Ascending aorta (tissue), 2 donors: ENCODE data around the gene CCNO. TPM values are rescaled to one million over a fixed set of nuclear protein-coding genes. Genes with fewer than 3 reads are reported as not detected.

ENCODE experiments used
- DNase-seq, 2 donors: peaks; one replicate each; pipeline ENCODE4 v3.0.0-alpha.2; 2019; ENCODE audit warnings: low spot score in 2 of 2
- H3K27ac ChIP-seq, 2 donors: fragments of 200-600 bp; sonication (generic); one replicate each; pipeline ENCODE4 v1.5.1; 2016 to 2017; ENCODE audit warnings: mild to moderate bottlenecking in 1 of 2
- H3K27me3 ChIP-seq: fragments of 200-600 bp; sonication (generic); one replicate; pipeline ENCODE4 v1.5.1; 2017
- H3K36me3 ChIP-seq, 2 donors: fragments of 200-600 bp; sonication (generic); one replicate each; pipeline ENCODE4 v1.5.1; 2016
- H3K4me1 ChIP-seq, 2 donors: fragments of 200-600 bp; sonication (generic); one replicate each; pipeline ENCODE4 v1.5.1; 2016 to 2017; ENCODE audit warnings: mild to moderate bottlenecking in 1 of 2
- H3K4me3 ChIP-seq, 2 donors: fragments of 200-600 bp; sonication (generic); one replicate each; pipeline ENCODE4 v1.5.1; 2016 to 2017; ENCODE audit warnings: mild to moderate bottlenecking in 1 of 2
- H3K9me3 ChIP-seq, 2 donors: fragments of 200-600 bp; sonication (generic); one replicate each; pipeline ENCODE4 v1.5.1; 2016
- intact Hi-C: fragments of 100-400 bp; cut with DNase I; formaldehyde crosslinking; loops from one replicate; pipeline ENCODE4 v1.15.1; 2023
- total RNA-seq: library from RNA; depleted of rRNA; stranded (reverse); fragments of >200 nt; gene quantifications from one replicate; pipeline ENCODE4 v1.1.0, GENCODE V29; 2016
- TF ChIP-seq, protein P1 (sequence below), 3 experiments: fragments of 200-600 bp in 2 of 3; fragments of 450-650 bp in 1 of 3; sonication (generic) in 2 of 3; IDR thresholded peaks; one replicate each; pipeline ENCODE4 v1.5.1; 2016 to 2019; ENCODE audit warnings: antibody characterized with exemption in 3 of 3, mild to moderate bottlenecking in 1 of 3, moderate library complexity in 1 of 3

The CCNO gene
- total RNA-seq, 1 donor from 2014 or later = 43.2 TPM

DNA sequence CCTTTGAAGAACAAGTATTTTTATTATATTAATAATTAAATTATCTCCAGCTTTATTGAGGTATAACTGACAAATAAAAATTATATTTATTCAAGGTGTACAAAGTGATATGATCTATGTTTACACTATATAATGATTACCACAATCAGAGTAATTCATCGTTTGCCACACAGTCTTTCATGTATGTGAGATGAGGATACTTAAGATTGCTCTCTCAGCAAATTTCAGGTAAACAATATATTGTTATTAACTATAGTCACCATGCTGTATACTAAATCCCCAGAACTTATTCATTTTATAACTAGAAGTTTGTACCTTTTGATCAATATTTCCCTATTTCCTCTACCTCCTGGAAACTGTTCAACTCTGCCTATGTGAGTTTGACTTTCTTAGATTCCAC, 16.7 kb upstream of the CCNO start:
- H3K27ac ChIP-seq = no peak overlapping the region
- H3K9me3 ChIP-seq = peaks cover 0 to 19% of the 10 kb centered on the region in 2 donors
- H3K36me3 ChIP-seq = peaks cover 6 to 11% of the 10 kb centered on the region in 2 donors
- no peaks in the 10 kb centered on the region for H3K4me1 ChIP-seq
- TF ChIP-seq, protein P1, sequence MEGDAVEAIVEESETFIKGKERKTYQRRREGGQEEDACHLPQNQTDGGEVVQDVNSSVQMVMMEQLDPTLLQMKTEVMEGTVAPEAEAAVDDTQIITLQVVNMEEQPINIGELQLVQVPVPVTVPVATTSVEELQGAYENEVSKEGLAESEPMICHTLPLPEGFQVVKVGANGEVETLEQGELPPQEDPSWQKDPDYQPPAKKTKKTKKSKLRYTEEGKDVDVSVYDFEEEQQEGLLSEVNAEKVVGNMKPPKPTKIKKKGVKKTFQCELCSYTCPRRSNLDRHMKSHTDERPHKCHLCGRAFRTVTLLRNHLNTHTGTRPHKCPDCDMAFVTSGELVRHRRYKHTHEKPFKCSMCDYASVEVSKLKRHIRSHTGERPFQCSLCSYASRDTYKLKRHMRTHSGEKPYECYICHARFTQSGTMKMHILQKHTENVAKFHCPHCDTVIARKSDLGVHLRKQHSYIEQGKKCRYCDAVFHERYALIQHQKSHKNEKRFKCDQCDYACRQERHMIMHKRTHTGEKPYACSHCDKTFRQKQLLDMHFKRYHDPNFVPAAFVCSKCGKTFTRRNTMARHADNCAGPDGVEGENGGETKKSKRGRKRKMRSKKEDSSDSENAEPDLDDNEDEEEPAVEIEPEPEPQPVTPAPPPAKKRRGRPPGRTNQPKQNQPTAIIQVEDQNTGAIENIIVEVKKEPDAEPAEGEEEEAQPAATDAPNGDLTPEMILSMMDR (IDR thresholded peaks at IDR 0.05) = no peak
- no peaks in the 10 kb centered on the region for H3K27me3 ChIP-seq
- intact Hi-C loops = no loop called here
- H3K4me3 ChIP-seq = no peak overlapping the region
- no peak for DNase-seq

DNA sequence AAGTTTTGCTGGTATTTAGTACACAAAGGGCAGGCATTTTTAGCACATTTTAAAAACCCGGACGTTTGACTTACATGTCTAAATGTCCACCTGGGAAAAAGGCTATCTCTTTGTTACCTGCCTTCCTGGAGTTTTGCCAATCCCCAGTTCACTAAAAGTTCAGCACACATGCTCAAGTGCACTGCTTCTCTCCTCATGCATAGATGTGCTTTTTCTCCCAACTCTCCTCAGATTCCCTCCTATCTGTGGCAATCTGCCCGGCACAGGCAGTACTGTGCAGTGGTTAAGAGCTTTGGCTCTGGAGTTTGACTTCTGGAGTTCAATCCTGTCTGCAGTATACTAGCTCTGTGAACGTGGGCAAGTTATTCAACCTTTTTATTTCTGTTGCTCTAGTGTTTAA, 8.3 kb upstream of the CCNO start:
- intact Hi-C loops = no loop called here
- Histone ChIP-seq H3K27ac (no peak overlapping the region), H3K27me3 (no peaks in the 10 kb centered on the region), H3K4me3 (no peak overlapping the region), H3K9me3 (no peaks in the 10 kb centered on the region), H3K36me3 (no peaks in the 10 kb centered on the region), H3K4me1 (no peaks in the 10 kb centered on the region)
- no peak for DNase-seq
- TF ChIP-seq, protein P1 (IDR thresholded peaks at IDR 0.05) = no peak

DNA sequence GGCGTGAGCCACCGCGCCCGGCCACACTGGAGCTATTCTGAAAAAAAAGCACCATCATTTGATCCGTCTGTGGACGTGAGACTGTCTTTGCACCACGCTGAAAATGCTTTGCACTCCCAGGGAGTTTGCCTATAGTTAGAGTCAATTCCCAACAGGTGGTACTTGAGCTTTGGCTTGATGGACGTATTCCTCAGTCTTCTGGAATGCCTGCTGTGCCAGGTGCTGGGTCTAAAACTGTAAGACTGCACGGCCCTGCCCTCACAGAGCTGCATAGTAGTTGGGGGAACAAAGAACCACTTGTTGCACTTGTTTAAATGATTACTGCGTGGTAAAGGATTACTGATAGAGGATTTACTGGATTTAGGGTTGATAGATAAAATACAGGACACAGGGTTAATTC, 3.4 kb upstream of the CCNO start:
- intact Hi-C loops = no loop called here
- TF ChIP-seq, protein P1 (IDR thresholded peaks at IDR 0.05) = no peak

DNA sequence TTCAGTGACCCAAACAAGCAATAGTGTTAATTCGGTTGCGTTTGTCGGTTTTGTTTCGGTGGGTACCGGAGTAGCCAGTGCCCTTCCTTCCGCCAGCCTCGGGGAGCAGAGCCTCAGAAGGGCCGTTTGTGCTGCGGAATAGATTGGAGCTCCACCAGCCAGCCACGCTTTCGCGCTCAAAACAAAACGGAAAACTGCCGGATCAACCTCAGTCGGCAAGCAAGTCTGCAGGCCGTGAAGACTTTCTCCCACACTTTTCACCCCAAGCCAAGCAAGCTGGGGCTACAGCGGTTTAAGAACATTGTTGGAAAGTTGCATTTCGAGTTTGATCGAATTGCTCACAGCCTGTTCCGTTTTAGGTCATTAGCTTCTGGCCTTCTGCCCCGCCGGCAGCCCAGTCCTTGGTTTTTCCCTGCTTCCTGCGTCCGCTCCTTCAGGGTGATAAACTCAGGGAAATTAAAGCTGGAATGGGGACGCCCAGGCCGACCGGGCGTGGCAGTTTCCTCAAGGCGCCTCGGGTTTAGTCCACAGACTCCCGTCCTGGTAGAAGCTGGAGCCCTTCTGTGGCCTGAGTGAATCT, 803 bp upstream of the CCNO start:
- Histone ChIP-seq H3K9me3 (no peaks in the 10 kb centered on the region), H3K27me3 (peaks cover 7% of the 10 kb centered on the region), H3K4me1 (peaks cover 2 to 18% of the 10 kb centered on the region in 2 donors), H3K36me3 (no peaks in the 10 kb centered on the region), H3K27ac (no peak overlapping the region), H3K4me3 (peak overlapping the region; percentile 73 to 82)
- intact Hi-C loops = no loop called here
- DNase-seq = no peak
- TF ChIP-seq, protein P1 (IDR thresholded peaks at IDR 0.05) = no peak

More for the DNA sequence above, 3.4 kb upstream of the CCNO start:
- peaks cover 0 to 13% of the 10 kb centered on the region in 2 donors for H3K4me1 ChIP-seq
- no peaks in the 10 kb centered on the region for H3K36me3 ChIP-seq
- H3K27me3 ChIP-seq = no peaks in the 10 kb centered on the region
- no peak overlapping the region for H3K4me3 ChIP-seq
- DNase-seq = peak in 1 of 2 donors; percentile 22
- no peak overlapping the region for H3K27ac ChIP-seq
- H3K9me3 ChIP-seq = no peaks in the 10 kb centered on the region

DNA sequence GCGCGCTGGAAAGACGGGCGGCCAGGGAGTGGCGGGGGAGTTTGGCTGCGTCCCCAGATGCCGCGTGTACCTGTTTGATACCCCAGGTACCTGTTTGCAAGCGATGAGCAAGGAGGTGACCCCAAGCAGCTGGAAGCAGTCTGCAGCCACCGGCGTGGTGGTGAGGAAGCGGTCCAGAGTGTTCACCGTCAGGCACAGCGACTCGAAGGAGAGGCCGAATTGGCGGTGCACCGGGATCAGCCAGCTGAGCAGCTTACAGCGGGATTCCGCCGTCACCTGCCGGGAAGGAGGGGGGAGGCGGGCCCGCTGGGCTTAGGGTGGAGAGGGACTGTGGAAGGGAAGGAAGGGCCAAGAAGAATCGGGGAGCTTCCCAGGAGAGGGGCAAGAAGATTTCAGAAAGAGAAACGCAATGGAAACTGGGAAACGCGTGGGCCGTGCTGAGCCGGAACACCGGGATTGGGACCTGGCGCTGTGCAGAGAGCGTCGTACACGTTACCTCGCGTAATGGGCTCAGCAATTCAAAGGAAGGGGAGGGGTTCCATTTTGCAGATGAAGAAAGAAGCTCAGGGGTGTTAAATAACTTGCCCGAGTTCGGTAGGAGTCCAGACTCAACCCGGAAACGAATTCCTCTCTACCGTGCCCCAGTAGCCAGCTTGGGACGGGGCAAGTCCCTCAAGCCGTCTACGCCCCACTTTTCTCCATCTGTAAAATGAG, 980 bp downstream of the CCNO start:
- TF ChIP-seq, protein P1 (IDR thresholded peaks at IDR 0.05) = no peak
- H3K4me3 ChIP-seq = peak overlapping the region; percentile 73 to 82
- peaks cover 17% of the 10 kb centered on the region for H3K27me3 ChIP-seq
- intact Hi-C loops = loop anchor here (2.0 kb wide), 1 partner anchor 60 kb away; the partner anchor contains the start of gene CDC20B
- DNase-seq = no peak
- H3K9me3 ChIP-seq = no peaks in the 10 kb centered on the region
- peaks cover 8 to 23% of the 10 kb centered on the region in 2 donors for H3K4me1 ChIP-seq
- H3K36me3 ChIP-seq = no peaks in the 10 kb centered on the region
- H3K27ac ChIP-seq = peak overlapping the region; percentile 44 to 63
